HEK293T (cell line): ENCODE results near the gene SNX24.

Source experiments
- FOXM1 ChIP-seq: fragments of 450-650 bp; IDR thresholded peaks from 2 replicates; pipeline ENCODE4 v1.6.1; 2017; ENCODE audit warnings: mild to moderate bottlenecking, borderline replicate concordance
- HDGF ChIP-seq: fragments of 450-650 bp; IDR thresholded peaks from 2 replicates; pipeline ENCODE4 v1.6.1; 2017; ENCODE audit warnings: antibody characterized with exemption, borderline replicate concordance
- LEF1 ChIP-seq: fragments of 450-650 bp; IDR thresholded peaks from 2 replicates; pipeline ENCODE4 v1.6.1; 2017; ENCODE audit warnings: mild to moderate bottlenecking, borderline replicate concordance

DNA sequence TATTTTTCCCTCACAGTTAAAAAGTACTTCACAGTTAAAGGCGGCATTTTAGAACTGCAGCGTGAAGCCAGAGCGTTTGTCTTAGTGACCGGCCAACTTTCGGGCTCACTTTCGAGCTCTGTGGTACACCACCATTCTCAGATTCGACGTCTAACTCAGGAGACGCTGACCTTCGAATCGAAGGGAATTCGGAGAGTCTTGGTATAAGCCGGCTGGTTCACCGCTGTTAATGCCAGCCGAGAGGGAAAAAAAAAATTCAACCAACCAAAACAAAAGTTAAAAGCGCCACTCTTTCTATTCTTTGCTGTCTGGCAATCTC, 544 bp upstream of the SNX24 start:
- TF ChIP-seq FOXM1 = no peak
- no peak for TF ChIP-seq HDGF
- no peak for TF ChIP-seq LEF1
